ENCODE data around the gene PLXNA1.

Gene PLXNA1

GRCh38 chr3:126982471-126983175 is at the start of gene PLXNA1:
Gene PLXNA1, plus strand, starts transcription at chr3:126983115. Its CDS starts 5,479 bp downstream, at chr3:126988594.
- peak; percentile 86 for DNase-seq

- DNase-seq: no peak
These were observed 48.8 kb upstream of the PLXNA1 start for GRCh38 chr3:126934031-126934531.

- no peak for DNase-seq
These were observed 47.9 kb upstream of the PLXNA1 start for GRCh38 chr3:126934991-126935390.

- DNase-seq: peak; percentile 45
These were observed 47.0 kb upstream of the PLXNA1 start for GRCh38 chr3:126935756-126936509.

- DNase-seq: no peak
These were observed 46.0 kb upstream of the PLXNA1 start for GRCh38 chr3:126936853-126937425.

GRCh38 chr3:126937533-126937932 is 45.4 kb upstream of the PLXNA1 start:
- DNase-seq: no peak

GRCh38 chr3:126937973-126938372 is 44.9 kb upstream of the PLXNA1 start:
- no peak for DNase-seq

- DNase-seq: no peak
These were observed 44.2 kb upstream of the PLXNA1 start for GRCh38 chr3:126938520-126939337.

GRCh38 chr3:126939338-126939718 is 43.6 kb upstream of the PLXNA1 start:
- no peak for DNase-seq

GRCh38 chr3:126939733-126940132 is 43.2 kb upstream of the PLXNA1 start:
- no peak for DNase-seq

GRCh38 chr3:126941721-126942270 is 41.1 kb upstream of the PLXNA1 start:
- no peak for DNase-seq

- DNase-seq: no peak
These were observed 38.6 kb upstream of the PLXNA1 start for GRCh38 chr3:126944089-126944965.

- DNase-seq: peak; percentile 12
These were observed 37.7 kb upstream of the PLXNA1 start for GRCh38 chr3:126945171-126945721.

- no peak for DNase-seq
These were observed 37.0 kb upstream of the PLXNA1 start for GRCh38 chr3:126945891-126946290.

- no peak for DNase-seq
These were observed 36.5 kb upstream of the PLXNA1 start for GRCh38 chr3:126946405-126946804.

GRCh38 chr3:126947429-126947828 is 35.5 kb upstream of the PLXNA1 start:
- no peak for DNase-seq

- no peak for DNase-seq
These were observed 33.9 kb upstream of the PLXNA1 start for GRCh38 chr3:126948980-126949535.

GRCh38 chr3:126951561-126951960 is 31.4 kb upstream of the PLXNA1 start:
- no peak for DNase-seq

GRCh38 chr3:126952261-126952982 is 30.5 kb upstream of the PLXNA1 start:
- no peak for DNase-seq

GRCh38 chr3:126952983-126953660 is 29.8 kb upstream of the PLXNA1 start:
- DNase-seq: no peak
